PC-3 (cell line): Measurements from ENCODE around the gene F2RL3. TPM values are rescaled to one million over a fixed set of nuclear protein-coding genes. Genes with fewer than 3 reads are reported as not detected.

Experiments used
- ATAC-seq: fragments of 200-7000 bp; cut with Tn5 transposase; 2 replicates; pipeline ENCODE4 v1.9.1; 2020; ENCODE audit warnings: mild to moderate bottlenecking, moderate library complexity
- Bru-seq: library from RNA; stranded (reverse); fragments of 400-500 nt; gene quantifications from one replicate; lab custom pipeline; 2021; lab: Mats Ljungman, UMichigan
- BruChase-seq, 2 experiments: library from RNA; stranded (reverse); fragments of 400-500 nt; gene quantifications; one replicate each; lab custom pipeline; 2021; lab: Mats Ljungman, UMichigan
- BruUV-seq: library from RNA; stranded (reverse); fragments of 400-500 nt; replicated peaks from 2 replicates; lab custom pipeline; 2021; lab: Mats Ljungman, UMichigan
- CTCF ChIA-PET: fragments of 300-600 bp; sonication (Branson Sonifier 250); formaldehyde crosslinking; loops from one replicate; lab custom pipeline; 2022; ENCODE audit warnings: antibody characterized with exemption; lab: Charles Lee
- POLR2A ChIA-PET: fragments of 300-600 bp; sonication (Branson Sonifier 250); formaldehyde crosslinking; loops from one replicate; lab custom pipeline; 2022; ENCODE audit warnings: antibody characterized with exemption; ENCODE audit not compliant: unreplicated experiment; lab: Charles Lee
- DNase-seq: peaks from one replicate; pipeline ENCODE4 v3.0.0-alpha.2; 2015
- H2AFZ ChIP-seq: fragments of 300-600 bp; sonication (generic); 2 replicates; pipeline ENCODE4 v1.6.0; 2016; ENCODE audit warnings: antibody characterized with exemption, low read length
- H3F3A ChIP-seq: fragments of 300-600 bp; sonication (generic); one replicate; pipeline ENCODE4 v1.6.0; 2017; ENCODE audit warnings: antibody characterized with exemption, low read length, control low read depth, mild to moderate bottlenecking; ENCODE audit not compliant: unreplicated experiment
- H3K27ac ChIP-seq: fragments of 300-600 bp; sonication (generic); 2 replicates; pipeline ENCODE4 v1.5.1; 2016; ENCODE audit warnings: mild to moderate bottlenecking, low read length
- H3K27me3 ChIP-seq: fragments of 300-600 bp; sonication (generic); 2 replicates; pipeline ENCODE4 v1.6.1; 2016; ENCODE audit warnings: low read length, mixed read lengths
- H3K36me3 ChIP-seq: fragments of 300-600 bp; sonication (generic); 2 replicates; pipeline ENCODE4 v1.6.1; 2016; ENCODE audit warnings: low read depth, mixed run types, low read length, mixed read lengths
- H3K4me1 ChIP-seq: fragments of 300-600 bp; sonication (generic); 2 replicates; pipeline ENCODE4 v1.5.1; 2016; ENCODE audit warnings: low read length; ENCODE audit not compliant: insufficient read depth
- H3K4me2 ChIP-seq: fragments of 300-600 bp; sonication (generic); 2 replicates; pipeline ENCODE4 v1.6.0; 2016; ENCODE audit warnings: low read length
- H3K4me3 ChIP-seq: fragments of 300-600 bp; sonication (generic); 2 replicates; pipeline ENCODE4 v1.5.1; 2016; ENCODE audit warnings: mild to moderate bottlenecking, low read length, mixed read lengths
- H3K79me2 ChIP-seq: fragments of 300-600 bp; sonication (generic); 2 replicates; pipeline ENCODE4 v1.6.1; 2017; ENCODE audit warnings: low read length, mixed read lengths
- H3K9ac ChIP-seq: fragments of 300-600 bp; sonication (generic); 2 replicates; pipeline ENCODE4 v1.6.0; 2016; ENCODE audit warnings: mild to moderate bottlenecking, low read length
- H3K9me2 ChIP-seq: fragments of 300-600 bp; sonication (generic); replicated peaks from 2 replicates; pipeline ENCODE4 v1.6.1; 2016; ENCODE audit warnings: mixed run types, low read length, mixed read lengths
- H3K9me3 ChIP-seq: fragments of 300-600 bp; sonication (generic); 2 replicates; pipeline ENCODE4 v1.6.1; 2016; ENCODE audit warnings: low read length, mixed read lengths
- H4K20me1 ChIP-seq: fragments of 300-600 bp; sonication (generic); 2 replicates; pipeline ENCODE4 v1.6.1; 2016; ENCODE audit warnings: low read length, mixed read lengths
- CTCF ChIP-seq: fragments of 300-600 bp; sonication (generic); conservative IDR thresholded peaks from 2 replicates; pipeline ENCODE4 v1.5.1; 2017; ENCODE audit warnings: antibody characterized with exemption, low read depth, mild to moderate bottlenecking, low read length
- EZH2 ChIP-seq: fragments of 300-600 bp; sonication (generic); IDR thresholded peaks from one replicate; pipeline ENCODE4 v1.6.1; 2017; ENCODE audit warnings: antibody characterized with exemption, mild to moderate bottlenecking, low read length; ENCODE audit not compliant: unreplicated experiment
- EZH2phosphoT487 ChIP-seq: fragments of 300-600 bp; sonication (generic); IDR thresholded peaks from 2 replicates; pipeline ENCODE4 v1.6.1; 2018; ENCODE audit warnings: mild to moderate bottlenecking, antibody characterized with exemption, low read length, borderline replicate concordance
- intact Hi-C: fragments of 100-400 bp; cut with micrococcal nuclease; formaldehyde crosslinking; loops from 2 replicates; pipeline ENCODE4 v1.9.0; 2023
- long read RNA-seq: library from polyadenylated mRNA; unstranded; transcript quantifications from one replicate; pipeline ENCODE4 v2.0.0, GENCODE V29; 2021; ENCODE audit not compliant: unreplicated experiment
- total RNA-seq: library from RNA; depleted of rRNA; stranded (reverse); fragments of >200 nt; gene quantifications from 2 replicates; pipeline ENCODE4 v1.2.3, GENCODE V29; 2014; rRNA removed

The F2RL3 gene
- total RNA-seq (0.07 and 0.23 TPM in 2 replicates), Bru-seq, nascent RNA (percentile 7 among the genes with signal in this experiment), BruChase-seq, experiment 1, labeled RNA remaining after a 6-hour chase (not detected), BruChase-seq, experiment 2, labeled RNA remaining after a 2-hour chase (percentile 16 among the genes with signal in this experiment)
- long read RNA-seq, result 0 reads

DNA sequence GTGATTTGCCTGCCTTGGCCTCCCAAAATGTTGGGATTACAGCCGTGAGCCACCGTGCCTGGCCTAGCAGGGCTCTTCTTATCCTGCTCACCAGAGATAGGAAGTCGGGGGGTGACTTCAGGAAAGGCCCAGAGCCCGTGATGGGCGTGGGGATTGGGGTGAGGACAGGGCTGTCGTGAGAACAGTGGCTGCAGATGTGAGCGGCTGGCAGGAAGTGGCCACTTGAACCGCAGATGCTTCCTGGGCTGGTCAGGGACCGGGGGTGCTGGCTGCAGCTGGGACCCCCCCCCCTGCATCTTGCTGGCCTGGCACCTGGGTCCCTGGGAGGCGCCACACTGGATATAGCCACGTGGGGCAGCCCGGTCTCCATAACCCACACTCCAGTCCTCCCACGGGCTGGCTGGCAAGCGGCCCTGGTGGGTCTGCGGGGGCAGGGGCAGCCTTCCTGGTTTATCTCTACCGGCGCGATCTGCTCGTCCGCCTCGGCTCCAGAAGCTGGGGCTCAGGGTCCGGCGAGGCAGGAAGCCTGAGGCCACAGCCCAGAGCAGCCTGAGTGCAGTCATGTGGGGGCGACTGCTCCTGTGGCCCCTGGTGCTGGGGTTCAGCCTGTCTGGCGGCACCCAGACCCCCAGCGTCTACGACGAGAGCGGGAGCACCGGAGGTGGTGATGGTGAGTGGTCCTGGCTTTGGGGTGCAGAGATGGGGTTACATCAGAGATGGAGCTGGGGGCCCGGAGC is at the start of gene F2RL3:
Gene F2RL3 (plus strand): TSS at position 371 of the 737 bp plus-strand sequence. CDS start 191 bp downstream, at position 562.
- ATAC-seq (no peak), DNase-seq (no peak)
- H3K4me2 ChIP-seq, result no peak within 1 kb of the TSS
- no peaks in the 10 kb centered on the region for H3K9me3 ChIP-seq
- TF ChIP-seq EZH2, result no peak
- intact Hi-C loops, result loop anchor here (5.0 kb wide), 1 partner anchor 171 kb away; the partner anchor contains the start of gene NWD1
- CTCF ChIA-PET, result no interaction called here
- H2AFZ ChIP-seq, result no peak within 1 kb of the TSS
- H3K36me3 ChIP-seq, result no peaks in the 10 kb centered on the region
- H3K27me3 ChIP-seq, result no peaks in the 10 kb centered on the region
- H3K79me2 ChIP-seq, result no peaks in the 10 kb centered on the region
- H3K9ac ChIP-seq, result no peak within 1 kb of the TSS
- H3K4me3 ChIP-seq, result no peak within 1 kb of the TSS
- POLR2A ChIA-PET, result no interaction called here
- no peaks in the 10 kb centered on the region for H3K9me2 ChIP-seq
- 0 out of 2 replicates have a peak, but pooled peaks cover 4% of the 10 kb centered on the region for H3K4me1 ChIP-seq
- no peaks in the 10 kb centered on the region for H3F3A ChIP-seq
- no TSS peak for BruUV-seq
- H4K20me1 ChIP-seq, result no peaks in the 10 kb centered on the region
- no peak within 1 kb of the TSS for H3K27ac ChIP-seq

GRCh38 chr19:16841391-16841926 is 47.3 kb upstream of the F2RL3 start:
- Histone ChIP-seq H2AFZ (no peak overlapping the region), H4K20me1 (no peaks in the 10 kb centered on the region), H3K27me3 (no peaks in the 10 kb centered on the region), H3K9ac (no peak overlapping the region), H3K9me2 (no peaks in the 10 kb centered on the region), H3F3A (no peaks in the 10 kb centered on the region), H3K36me3 (peaks cover 47% of the 10 kb centered on the region; the same call in 1 of the 2 replicates), H3K27ac (no peak overlapping the region), H3K79me2 (peaks cover 21% of the 10 kb centered on the region), H3K4me3 (no peak overlapping the region), H3K9me3 (no peaks in the 10 kb centered on the region), H3K4me1 (no peaks in the 10 kb centered on the region), H3K4me2 (no peak overlapping the region)
- intact Hi-C loops, result no loop called here
- ATAC-seq (no peak), DNase-seq (no peak)
- BruUV-seq, result no TSS peak
- no peak for TF ChIP-seq EZH2
- TF ChIP-seq CTCF, result no peak
- no peak for TF ChIP-seq EZH2phosphoT487
- CTCF ChIA-PET, result no interaction called here
- POLR2A ChIA-PET, result no interaction called here

DNA sequence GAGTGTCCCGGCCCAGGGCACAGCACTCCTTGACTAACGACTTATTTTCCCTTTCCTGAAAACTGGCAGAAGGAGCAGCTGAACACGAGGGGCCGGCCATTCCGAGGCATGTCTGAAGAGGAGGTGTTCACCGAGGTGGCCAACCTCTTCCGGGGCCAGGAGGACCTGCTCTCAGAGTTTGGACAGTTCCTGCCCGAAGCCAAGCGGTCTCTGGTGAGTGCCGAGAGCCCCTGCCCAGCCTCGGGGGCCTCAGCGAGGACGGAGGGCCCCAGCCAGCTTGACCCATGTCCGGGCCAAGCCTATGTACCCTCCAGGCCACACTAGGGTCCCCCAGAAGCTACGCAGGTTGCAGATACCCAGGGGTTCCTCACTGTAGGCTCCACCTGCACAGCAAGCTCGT is 41.9 kb upstream of the F2RL3 start:
- Histone ChIP-seq H3K4me1 (peaks cover 36% of the 10 kb centered on the region), H4K20me1 (no peaks in the 10 kb centered on the region), H3K27ac (no peak overlapping the region), H3K27me3 (no peaks in the 10 kb centered on the region), H3K79me2 (peaks cover 6% of the 10 kb centered on the region), H3F3A (peaks cover 10% of the 10 kb centered on the region), H3K4me2 (no peak overlapping the region), H3K4me3 (no peak overlapping the region), H3K9me2 (no peaks in the 10 kb centered on the region), H2AFZ (no peak overlapping the region), H3K9me3 (no peaks in the 10 kb centered on the region), H3K9ac (no peak overlapping the region), H3K36me3 (peaks cover 45% of the 10 kb centered on the region)
- CTCF ChIA-PET, result no interaction called here
- POLR2A ChIA-PET, result no interaction called here
- ATAC-seq (no peak), DNase-seq (no peak)
- BruUV-seq, result no TSS peak
- no peak for TF ChIP-seq EZH2
- intact Hi-C loops, result no loop called here
